Right lung (tissue), 5 donors: Measurements from ENCODE around the gene IFT122. TPM values are rescaled to one million over a fixed set of nuclear protein-coding genes. Genes with fewer than 3 reads are reported as not detected.
"Not testable (repeated sequence)": the region's sequence is repeated elsewhere in the genome, so short reads cannot be mapped to it uniquely, and the experiment has no call there.

Experiments used
- DNase-seq, 2 donors: peaks; one replicate each; pipeline ENCODE4 v3.0.0-alpha.2; 2013
- polyA plus RNA-seq, 5 donors: library from polyadenylated mRNA; unstranded; fragments of 120-200 nt; gene quantifications; one replicate each; pipeline versions ENCODE4 v1.2.1 to v1.2.3, GENCODE V29; 2013; ENCODE audit warnings: inconsistent platforms in 1 of 5, low replicate concordance in 1 of 5; ENCODE audit not compliant: insufficient read length in 5 of 5, insufficient read depth in 1 of 5

IFT122 gene
- polyA plus RNA-seq, 5 donors: 56.3 to 70.9 (median 65.3) TPM

- DNase-seq: no peak
Observed at GRCh38 chr3:129536804-129537203, 96.8 kb downstream of the IFT122 start.

- DNase-seq: no peak
Observed at GRCh38 chr3:129539206-129539605, 99.2 kb downstream of the IFT122 start.

GRCh38 chr3:129540776-129541516 lies 100.9 kb downstream of the IFT122 start:
- DNase-seq: no peak

- DNase-seq: no peak
Observed at GRCh38 chr3:129542747-129543146, 102.7 kb downstream of the IFT122 start.

GRCh38 chr3:129543156-129543790 lies 103.2 kb downstream of the IFT122 start, which contains the start of gene H1-8:
Gene H1-8, plus strand, starts transcription at chr3:129543175. Its CDS starts 44 bp downstream, at chr3:129543219.
- no peak for DNase-seq

- DNase-seq: no peak
Observed at GRCh38 chr3:129543999-129544398, 104.0 kb downstream of the IFT122 start.

- not testable (repeated sequence) for DNase-seq
Observed at GRCh38 chr3:129545951-129546350, 105.9 kb downstream of the IFT122 start.

GRCh38 chr3:129547241-129547640 lies 107.2 kb downstream of the IFT122 start:
- DNase-seq: no peak

- DNase-seq: no peak
Observed at GRCh38 chr3:129548104-129548965, 108.3 kb downstream of the IFT122 start.

- no peak for DNase-seq
Observed at GRCh38 chr3:129549006-129549800, 109.2 kb downstream of the IFT122 start.

- DNase-seq: no peak
Observed at GRCh38 chr3:129549805-129550204, 109.8 kb downstream of the IFT122 start.

- no peak for DNase-seq
Observed at GRCh38 chr3:129552287-129553050, 112.4 kb downstream of the IFT122 start.

GRCh38 chr3:129553171-129553570 lies 113.1 kb downstream of the IFT122 start:
- no peak for DNase-seq

- no peak for DNase-seq
Observed at GRCh38 chr3:129553719-129554118, 113.7 kb downstream of the IFT122 start.

GRCh38 chr3:129554356-129555152 lies 114.5 kb downstream of the IFT122 start:
- no peak for DNase-seq

GRCh38 chr3:129555153-129555550 lies 115.1 kb downstream of the IFT122 start:
- no peak for DNase-seq

- DNase-seq: no peak
Observed at GRCh38 chr3:129555616-129556357, 115.8 kb downstream of the IFT122 start.

- DNase-seq: no peak
Observed at GRCh38 chr3:129556358-129556695, 116.3 kb downstream of the IFT122 start.

GRCh38 chr3:129556890-129557547 lies 117.0 kb downstream of the IFT122 start:
- DNase-seq: no peak
